GM19238 (cell line): Measurements from ENCODE around the gene NPIPB6.

Experiments
- DNase-seq: peaks from one replicate; pipeline ENCODE4 v3.0.0; 2011; ENCODE audit warnings: low spot score; ENCODE audit not compliant: insufficient read length

The NPIPB6 gene

GRCh38 chr16:28300327-28300726 is 63.0 kb downstream of the NPIPB6 start:
- no peak for DNase-seq

- no peak for DNase-seq
These were observed 64.8 kb downstream of the NPIPB6 start for GRCh38 chr16:28298511-28298878.

GRCh38 chr16:28297784-28298510 is 65.4 kb downstream of the NPIPB6 start:
- DNase-seq, result no peak

- DNase-seq, result no peak
These were observed 66.0 kb downstream of the NPIPB6 start for GRCh38 chr16:28297308-28297707.

GRCh38 chr16:28295276-28295675 is 68.0 kb downstream of the NPIPB6 start:
- no peak for DNase-seq

GRCh38 chr16:28294201-28294600 is 69.1 kb downstream of the NPIPB6 start:
- no peak for DNase-seq

- no peak for DNase-seq
These were observed 69.7 kb downstream of the NPIPB6 start for GRCh38 chr16:28293601-28293960.

GRCh38 chr16:28292731-28293600 is 70.3 kb downstream of the NPIPB6 start:
- DNase-seq, result no peak
